K562 (cell line): ENCODE results near the gene CPNE9. TPM values are rescaled to one million over a fixed set of nuclear protein-coding genes. Genes with fewer than 3 reads are reported as not detected.

ENCODE experiments used
- CHD1 ChIP-seq: fragments of 200-600 bp; sonication (generic); IDR thresholded peaks from one replicate; pipeline ENCODE4 v1.6.1; 2012; ENCODE audit warnings: mild to moderate bottlenecking, moderate library complexity, low read length, inconsistent platforms
- FOXP1 ChIP-seq: sonication (generic); formaldehyde crosslinking; IDR thresholded peaks from 2 replicates; pipeline ENCODE4 v1.8.0; 2022; ENCODE audit warnings: mild to moderate bottlenecking, missing genetic modification reagents
- HMGN3 ChIP-seq: IDR thresholded peaks from 2 replicates; pipeline ENCODE4 v1.6.1; 2011; ENCODE audit warnings: borderline replicate concordance, low read depth, mild to moderate bottlenecking, mixed read lengths, low read length; ENCODE audit not compliant: insufficient read length; ENCODE audit errors: extremely low read depth
- NELFE ChIP-seq: IDR thresholded peaks from 2 replicates; pipeline ENCODE4 v1.6.1; 2011; ENCODE audit warnings: mild to moderate bottlenecking; ENCODE audit not compliant: insufficient read depth, insufficient read length
- RNF2 ChIP-seq: sonication (generic); IDR thresholded peaks from 2 replicates; pipeline ENCODE4 v1.6.1; 2016
- SRSF3 ChIP-seq: fragments of 200-400 bp; formaldehyde crosslinking; IDR thresholded peaks from 2 replicates; pipeline ENCODE4 v1.6.1; 2016; ENCODE audit warnings: mild to moderate bottlenecking, low read length, moderate library complexity; ENCODE audit not compliant: insufficient read depth
- TFAM ChIP-seq: fragments of 250-450 bp; sonication (Bioruptor Pico); conservative IDR thresholded peaks from 2 replicates; pipeline ENCODE4 v1.5.0; 2021; ENCODE audit warnings: mild to moderate bottlenecking, moderate library complexity
- ZNF263 ChIP-seq: sonication (generic); formaldehyde crosslinking; IDR thresholded peaks from 2 replicates; pipeline ENCODE4 v1.8.0; 2022; ENCODE audit warnings: mild to moderate bottlenecking, missing genetic modification reagents, borderline replicate concordance
- ZNF324 ChIP-seq: fragments of 250-450 bp; sonication (Bioruptor Pico); IDR thresholded peaks from 2 replicates; pipeline ENCODE4 v1.4.0; 2020; ENCODE audit warnings: mild to moderate bottlenecking
- polyA plus RNA-seq, 8 experiments: library from polyadenylated mRNA; depleted of rRNA in 4 of 8; stranded (reverse) in 5 of 8; unstranded in 3 of 8; fragments of >200 nt; fragmentation: Nextera tagmentation in 2 of 8; fragmentation: Illumina TruSeq in 1 of 8; extraction: Ambion mirVana in 2 of 8; extraction: Trizol in 1 of 8; gene quantifications; 2 replicates each; pipeline versions ENCODE4 v1.2.1 to v1.2.3, GENCODE V29; 2011 to 2014; ENCODE audit warnings: inconsistent platforms in 1 of 8, missing spikeins in 1 of 8
- total RNA-seq, 7 experiments: library from RNA; depleted of rRNA in 6 of 7; stranded (reverse); fragments of >200 nt in 6 of 7; fragmentation: Illumina TruSeq in 2 of 7; extraction: Trizol in 2 of 7; gene quantifications; 2 replicates each; pipeline versions ENCODE4 v1.2.1 to v1.2.3, GENCODE V29; 2011 to 2021; ENCODE audit warnings: low replicate concordance in 1 of 7
- TF ChIP-seq, protein P1 (sequence below): sonication (generic); formaldehyde crosslinking; IDR thresholded peaks from 2 replicates; pipeline ENCODE4 v1.8.0; 2023; ENCODE audit warnings: mild to moderate bottlenecking, missing genetic modification reagents
- TF ChIP-seq, protein P2 (sequence below): sonication (generic); formaldehyde crosslinking; IDR thresholded peaks from 2 replicates; pipeline ENCODE4 v1.8.0; 2022; ENCODE audit warnings: mild to moderate bottlenecking, missing genetic modification reagents, borderline replicate concordance
- TF ChIP-seq, protein P3 (sequence below): conservative IDR thresholded peaks from 2 replicates; pipeline ENCODE4 v1.6.1; 2011; ENCODE audit warnings: low read depth, mild to moderate bottlenecking, low read length; ENCODE audit not compliant: control insufficient read depth
- TF ChIP-seq, protein P4 (sequence below): fragments of 150-350 bp; IDR thresholded peaks from 2 replicates; pipeline ENCODE4 v1.6.1; 2014; ENCODE audit warnings: low read depth, mild to moderate bottlenecking, low read length, borderline replicate concordance

The CPNE9 gene
- total and polyA plus RNA-seq, 9 of the 15 experiments (the other 6 are each of a cell fraction or from before 2014, with no cell fraction given): 0.22 to 0.56 (median 0.29) TPM; not detected in 3

DNA sequence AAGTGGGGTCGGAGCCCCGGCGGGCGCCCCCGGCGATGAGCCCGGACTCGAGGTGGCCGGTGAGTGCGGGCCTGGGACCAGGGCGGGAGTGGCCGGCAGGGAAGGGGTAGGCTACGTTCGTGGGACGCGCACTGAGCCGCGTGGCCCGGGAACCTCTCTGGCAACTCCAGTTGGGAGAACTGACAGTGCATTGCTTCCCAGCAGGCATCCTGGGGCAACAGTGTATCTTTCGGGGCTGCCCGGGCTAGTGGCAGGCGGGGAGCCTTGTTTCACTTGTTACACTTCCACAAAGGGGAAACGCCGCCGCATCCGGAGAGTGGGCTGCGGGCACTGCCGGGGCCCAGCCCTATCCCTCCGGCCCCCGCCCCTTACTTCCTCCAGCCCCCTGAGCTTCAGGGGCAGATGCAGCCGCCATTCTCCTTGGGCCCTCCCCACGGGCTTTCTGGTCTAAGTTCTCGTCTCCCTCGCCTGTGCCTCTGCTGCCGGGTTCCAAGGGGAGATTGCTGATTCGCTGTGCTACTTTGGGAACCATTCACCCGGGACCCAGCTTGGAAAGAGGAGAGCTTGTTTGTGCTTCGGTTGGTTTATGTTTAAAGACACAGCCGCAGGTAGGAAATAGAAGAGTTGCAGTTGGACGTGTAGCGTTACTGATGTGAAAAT, 28.6 kb downstream of the CPNE9 start (continued):
- TF ChIP-seq, protein P1, sequence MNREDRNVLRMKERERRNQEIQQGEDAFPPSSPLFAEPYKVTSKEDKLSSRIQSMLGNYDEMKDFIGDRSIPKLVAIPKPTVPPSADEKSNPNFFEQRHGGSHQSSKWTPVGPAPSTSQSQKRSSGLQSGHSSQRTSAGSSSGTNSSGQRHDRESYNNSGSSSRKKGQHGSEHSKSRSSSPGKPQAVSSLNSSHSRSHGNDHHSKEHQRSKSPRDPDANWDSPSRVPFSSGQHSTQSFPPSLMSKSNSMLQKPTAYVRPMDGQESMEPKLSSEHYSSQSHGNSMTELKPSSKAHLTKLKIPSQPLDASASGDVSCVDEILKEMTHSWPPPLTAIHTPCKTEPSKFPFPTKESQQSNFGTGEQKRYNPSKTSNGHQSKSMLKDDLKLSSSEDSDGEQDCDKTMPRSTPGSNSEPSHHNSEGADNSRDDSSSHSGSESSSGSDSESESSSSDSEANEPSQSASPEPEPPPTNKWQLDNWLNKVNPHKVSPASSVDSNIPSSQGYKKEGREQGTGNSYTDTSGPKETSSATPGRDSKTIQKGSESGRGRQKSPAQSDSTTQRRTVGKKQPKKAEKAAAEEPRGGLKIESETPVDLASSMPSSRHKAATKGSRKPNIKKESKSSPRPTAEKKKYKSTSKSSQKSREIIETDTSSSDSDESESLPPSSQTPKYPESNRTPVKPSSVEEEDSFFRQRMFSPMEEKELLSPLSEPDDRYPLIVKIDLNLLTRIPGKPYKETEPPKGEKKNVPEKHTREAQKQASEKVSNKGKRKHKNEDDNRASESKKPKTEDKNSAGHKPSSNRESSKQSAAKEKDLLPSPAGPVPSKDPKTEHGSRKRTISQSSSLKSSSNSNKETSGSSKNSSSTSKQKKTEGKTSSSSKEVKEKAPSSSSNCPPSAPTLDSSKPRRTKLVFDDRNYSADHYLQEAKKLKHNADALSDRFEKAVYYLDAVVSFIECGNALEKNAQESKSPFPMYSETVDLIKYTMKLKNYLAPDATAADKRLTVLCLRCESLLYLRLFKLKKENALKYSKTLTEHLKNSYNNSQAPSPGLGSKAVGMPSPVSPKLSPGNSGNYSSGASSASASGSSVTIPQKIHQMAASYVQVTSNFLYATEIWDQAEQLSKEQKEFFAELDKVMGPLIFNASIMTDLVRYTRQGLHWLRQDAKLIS (CRISPR knock-in tag): no peak
- TF ChIP-seq ZNF324 (CRISPR knock-in tag): no peak
- TF ChIP-seq FOXP1 (CRISPR knock-in tag): no peak
- TF ChIP-seq RNF2: no peak
- TF ChIP-seq, protein P2, sequence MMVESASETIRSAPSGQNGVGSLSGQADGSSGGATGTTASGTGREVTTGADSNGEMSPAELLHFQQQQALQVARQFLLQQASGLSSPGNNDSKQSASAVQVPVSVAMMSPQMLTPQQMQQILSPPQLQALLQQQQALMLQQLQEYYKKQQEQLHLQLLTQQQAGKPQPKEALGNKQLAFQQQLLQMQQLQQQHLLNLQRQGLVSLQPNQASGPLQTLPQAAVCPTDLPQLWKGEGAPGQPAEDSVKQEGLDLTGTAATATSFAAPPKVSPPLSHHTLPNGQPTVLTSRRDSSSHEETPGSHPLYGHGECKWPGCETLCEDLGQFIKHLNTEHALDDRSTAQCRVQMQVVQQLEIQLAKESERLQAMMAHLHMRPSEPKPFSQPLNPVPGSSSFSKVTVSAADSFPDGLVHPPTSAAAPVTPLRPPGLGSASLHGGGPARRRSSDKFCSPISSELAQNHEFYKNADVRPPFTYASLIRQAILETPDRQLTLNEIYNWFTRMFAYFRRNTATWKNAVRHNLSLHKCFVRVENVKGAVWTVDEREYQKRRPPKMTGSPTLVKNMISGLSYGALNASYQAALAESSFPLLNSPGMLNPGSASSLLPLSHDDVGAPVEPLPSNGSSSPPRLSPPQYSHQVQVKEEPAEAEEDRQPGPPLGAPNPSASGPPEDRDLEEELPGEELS (CRISPR knock-in tag): no peak
- TF ChIP-seq SRSF3: 0 out of 2 replicates have a peak, but pooled peaks have one; percentile 1
- TF ChIP-seq HMGN3: peak; percentile 11
- TF ChIP-seq ZNF263 (CRISPR knock-in tag): 0 out of 2 replicates have a peak, but pooled peaks have one; percentile 4
- TF ChIP-seq, protein P3, sequence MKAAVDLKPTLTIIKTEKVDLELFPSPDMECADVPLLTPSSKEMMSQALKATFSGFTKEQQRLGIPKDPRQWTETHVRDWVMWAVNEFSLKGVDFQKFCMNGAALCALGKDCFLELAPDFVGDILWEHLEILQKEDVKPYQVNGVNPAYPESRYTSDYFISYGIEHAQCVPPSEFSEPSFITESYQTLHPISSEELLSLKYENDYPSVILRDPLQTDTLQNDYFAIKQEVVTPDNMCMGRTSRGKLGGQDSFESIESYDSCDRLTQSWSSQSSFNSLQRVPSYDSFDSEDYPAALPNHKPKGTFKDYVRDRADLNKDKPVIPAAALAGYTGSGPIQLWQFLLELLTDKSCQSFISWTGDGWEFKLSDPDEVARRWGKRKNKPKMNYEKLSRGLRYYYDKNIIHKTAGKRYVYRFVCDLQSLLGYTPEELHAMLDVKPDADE: 0 out of 2 replicates have a peak, but pooled peaks have one; percentile 0
- TF ChIP-seq NELFE: no peak
- TF ChIP-seq, protein P4, sequence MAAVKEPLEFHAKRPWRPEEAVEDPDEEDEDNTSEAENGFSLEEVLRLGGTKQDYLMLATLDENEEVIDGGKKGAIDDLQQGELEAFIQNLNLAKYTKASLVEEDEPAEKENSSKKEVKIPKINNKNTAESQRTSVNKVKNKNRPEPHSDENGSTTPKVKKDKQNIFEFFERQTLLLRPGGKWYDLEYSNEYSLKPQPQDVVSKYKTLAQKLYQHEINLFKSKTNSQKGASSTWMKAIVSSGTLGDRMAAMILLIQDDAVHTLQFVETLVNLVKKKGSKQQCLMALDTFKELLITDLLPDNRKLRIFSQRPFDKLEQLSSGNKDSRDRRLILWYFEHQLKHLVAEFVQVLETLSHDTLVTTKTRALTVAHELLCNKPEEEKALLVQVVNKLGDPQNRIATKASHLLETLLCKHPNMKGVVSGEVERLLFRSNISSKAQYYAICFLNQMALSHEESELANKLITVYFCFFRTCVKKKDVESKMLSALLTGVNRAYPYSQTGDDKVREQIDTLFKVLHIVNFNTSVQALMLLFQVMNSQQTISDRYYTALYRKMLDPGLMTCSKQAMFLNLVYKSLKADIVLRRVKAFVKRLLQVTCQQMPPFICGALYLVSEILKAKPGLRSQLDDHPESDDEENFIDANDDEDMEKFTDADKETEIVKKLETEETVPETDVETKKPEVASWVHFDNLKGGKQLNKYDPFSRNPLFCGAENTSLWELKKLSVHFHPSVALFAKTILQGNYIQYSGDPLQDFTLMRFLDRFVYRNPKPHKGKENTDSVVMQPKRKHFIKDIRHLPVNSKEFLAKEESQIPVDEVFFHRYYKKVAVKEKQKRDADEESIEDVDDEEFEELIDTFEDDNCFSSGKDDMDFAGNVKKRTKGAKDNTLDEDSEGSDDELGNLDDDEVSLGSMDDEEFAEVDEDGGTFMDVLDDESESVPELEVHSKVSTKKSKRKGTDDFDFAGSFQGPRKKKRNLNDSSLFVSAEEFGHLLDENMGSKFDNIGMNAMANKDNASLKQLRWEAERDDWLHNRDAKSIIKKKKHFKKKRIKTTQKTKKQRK: no peak
- TF ChIP-seq CHD1: peak; percentile 77
- TF ChIP-seq TFAM (CRISPR knock-in tag): no peak
- TF ChIP-seq, all 486 proteins: peak for 16
